ENCODE results near the gene SNAPC4.
"Not testable (repeated sequence)": the region's sequence is repeated elsewhere in the genome, so short reads cannot be mapped to it uniquely, and the experiment has no call there.

SNAPC4 gene

DNA sequence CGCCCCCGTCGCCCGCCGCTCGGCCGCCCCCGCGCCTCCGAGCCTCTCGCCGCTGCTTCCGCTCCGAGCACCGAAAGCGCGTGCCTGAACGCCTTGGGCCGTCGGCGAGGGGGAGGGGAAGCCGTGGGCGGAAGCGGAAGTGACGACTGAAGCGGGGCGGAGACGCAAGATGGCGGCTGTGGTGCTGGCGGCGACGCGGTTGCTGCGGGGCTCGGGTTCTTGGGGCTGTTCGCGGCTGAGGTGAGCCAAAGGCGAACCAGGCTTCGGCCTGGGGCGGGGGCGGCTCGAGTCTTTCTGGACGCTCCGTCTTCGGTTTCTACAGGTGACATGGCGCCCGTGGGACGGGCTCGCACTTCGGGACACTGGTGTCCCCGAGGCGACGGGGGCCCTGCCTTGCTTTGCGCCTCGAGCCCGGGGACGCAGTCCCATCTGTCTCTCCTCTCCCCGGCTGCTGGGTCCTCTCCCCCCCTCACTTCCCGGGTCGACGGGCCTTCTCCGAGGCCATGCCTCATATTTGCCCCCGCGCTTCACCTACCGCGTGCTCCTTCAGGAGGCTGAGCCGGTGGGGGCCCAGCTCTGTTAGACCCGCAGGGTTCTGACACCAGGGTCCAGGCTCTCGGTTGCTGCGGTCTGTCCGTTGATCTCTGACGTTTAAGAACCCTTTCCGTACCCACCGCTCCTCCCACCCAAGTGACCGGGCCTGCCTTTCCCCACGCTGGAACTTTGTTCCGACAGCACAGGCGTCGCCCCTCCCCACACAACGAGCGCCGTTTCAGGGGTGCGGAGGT lies 10.7 kb upstream of the SNAPC4 start, which contains the start of the genes ENTR1 and PMPCA:
ENTR1 (minus strand) TSS at position 115 of the 788 bp plus-strand sequence. CDS start 217 bp downstream, outside the sequence.
PMPCA (plus strand) TSS at position 159 of the 788 bp plus-strand sequence; CDS start at position 170, 11 bp downstream.
- peaks cover 30 to 34% of the 10 kb centered on the region in 2 donors for H3K4me1 Mint-ChIP-seq (ENCODE audit: low read depth in 2 of 2)
- ATAC-seq (replicated peaks) (peak; percentile 88), DNase-seq (peak; percentile 95 to 97 (median 96))
- H3K9me3 Mint-ChIP-seq, result no peaks in the 10 kb centered on the region
- peak within 1 kb of the TSS; percentile 90 to 92 for H3K4me3 Mint-ChIP-seq
- H3K27ac Mint-ChIP-seq, result peak within 1 kb of the TSS; percentile 89 to 97
- no peaks in the 10 kb centered on the region for H3K27me3 Mint-ChIP-seq
- H3K36me3 Mint-ChIP-seq (ENCODE audit: insufficient read depth), result peaks cover 68% of the 10 kb centered on the region

- ATAC-seq (replicated peaks) (peak; percentile 38), DNase-seq (peak; percentile 14 to 26 (median 22))
- Mint-ChIP-seq H3K4me3 (peak overlapping the region; percentile 90 to 92), H3K36me3 (ENCODE audit: insufficient read depth) (peaks cover 70% of the 10 kb centered on the region), H3K9me3 (no peaks in the 10 kb centered on the region), H3K27me3 (no peaks in the 10 kb centered on the region), H3K4me1 (ENCODE audit: low read depth in 2 of 2) (peaks cover 36 to 40% of the 10 kb centered on the region in 2 donors), H3K27ac (peak overlapping the region; percentile 89 to 97)
Observed at GRCh38 chr9:136409557-136410455, 9.8 kb upstream of the SNAPC4 start.

- Mint-ChIP-seq H3K36me3 (ENCODE audit: insufficient read depth) (peaks cover 67% of the 10 kb centered on the region), H3K4me1 (ENCODE audit: low read depth in 2 of 2) (peaks cover 47 to 54% of the 10 kb centered on the region in 2 donors), H3K4me3 (no peak overlapping the region), H3K27ac (peak overlapping the region in 1 of 2 donors; percentile 18), H3K27me3 (no peaks in the 10 kb centered on the region), H3K9me3 (no peaks in the 10 kb centered on the region)
- DNase-seq (no peak), ATAC-seq (replicated peaks) (no peak)
Observed at GRCh38 chr9:136407911-136408310, 7.9 kb upstream of the SNAPC4 start.

DNA sequence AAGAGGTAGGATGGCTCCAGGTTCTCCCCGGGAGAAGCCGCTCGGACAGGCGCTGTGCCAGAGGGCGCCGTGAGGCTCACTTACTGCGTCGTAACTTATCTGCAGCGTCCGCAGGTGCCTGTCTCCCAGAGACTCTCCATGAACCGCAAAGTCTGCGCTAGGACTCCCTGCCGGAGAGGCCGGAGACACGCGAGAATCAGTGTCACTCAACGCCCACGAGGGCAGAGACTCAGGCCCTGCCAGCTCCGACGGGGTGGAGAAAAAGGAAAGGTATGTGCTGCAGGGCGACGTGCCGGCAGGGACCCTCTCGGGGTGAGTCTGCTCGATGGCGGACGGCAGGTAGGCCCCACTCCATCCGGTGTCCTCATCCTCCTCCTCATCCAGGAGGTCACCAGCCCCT lies 7.1 kb upstream of the SNAPC4 start:
- Mint-ChIP-seq H3K4me1 (ENCODE audit: low read depth in 2 of 2) (peaks cover 51 to 52% of the 10 kb centered on the region in 2 donors), H3K36me3 (ENCODE audit: insufficient read depth) (peaks cover 60% of the 10 kb centered on the region), H3K27ac (peak overlapping the region in 1 of 2 donors; percentile 59)
- not testable (repeated sequence) for H3K9me3 Mint-ChIP-seq; DNase-seq; ATAC-seq (replicated peaks); H3K4me3 Mint-ChIP-seq; H3K27me3 Mint-ChIP-seq

DNA sequence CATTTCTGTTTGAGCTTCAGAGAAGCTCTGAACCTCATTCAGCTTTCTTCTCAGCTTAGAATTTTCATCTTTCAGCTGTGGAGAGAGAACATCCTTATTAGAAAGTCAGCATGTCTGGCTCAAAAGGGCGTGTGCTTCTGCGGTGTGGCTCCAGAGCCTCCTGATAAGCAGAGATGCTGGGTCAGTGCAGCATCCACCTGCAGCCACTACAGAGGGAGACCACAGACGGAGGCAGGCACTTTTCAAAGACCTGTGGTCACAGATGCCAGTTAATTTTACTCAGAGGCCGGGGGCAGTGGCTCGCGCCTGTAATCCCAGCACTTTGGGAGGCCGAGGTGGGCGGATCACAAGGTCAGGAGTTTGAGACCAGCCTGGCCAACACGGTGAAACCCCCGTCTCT lies 5.9 kb upstream of the SNAPC4 start:
- Mint-ChIP-seq H3K4me1 (ENCODE audit: low read depth in 2 of 2) (peaks cover 44 to 45% of the 10 kb centered on the region in 2 donors), H3K27ac (peak overlapping the region in 1 of 2 donors; percentile 91), H3K36me3 (ENCODE audit: insufficient read depth) (peaks cover 63% of the 10 kb centered on the region)
- not testable (repeated sequence) for H3K27me3 Mint-ChIP-seq; ATAC-seq (replicated peaks); DNase-seq; H3K4me3 Mint-ChIP-seq; H3K9me3 Mint-ChIP-seq

DNA sequence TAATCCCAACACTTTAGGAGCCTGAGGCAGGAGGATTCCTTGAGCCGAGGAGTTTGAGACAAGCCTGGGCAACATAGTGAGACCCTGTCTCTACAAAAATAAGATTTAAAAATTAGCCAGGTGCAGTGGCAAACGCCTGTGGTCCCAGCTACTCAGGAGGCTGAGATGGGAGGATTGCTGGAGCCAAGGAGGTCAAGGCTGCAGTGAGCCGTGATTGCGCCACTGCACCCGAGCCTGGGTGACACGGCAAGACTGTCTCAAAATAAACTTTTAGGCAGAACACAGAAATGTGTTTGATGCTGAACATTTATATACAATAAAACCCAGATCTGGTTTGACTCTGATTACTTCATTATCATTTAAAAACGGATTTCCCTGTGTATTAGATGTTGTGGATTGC lies 5.5 kb upstream of the SNAPC4 start:
- Mint-ChIP-seq H3K36me3 (ENCODE audit: insufficient read depth) (peaks cover 59% of the 10 kb centered on the region), H3K27ac (peak overlapping the region; percentile 91 to 95), H3K9me3 (no peaks in the 10 kb centered on the region), H3K4me1 (ENCODE audit: low read depth in 2 of 2) (peaks cover 45 to 47% of the 10 kb centered on the region in 2 donors), H3K4me3 (peak overlapping the region; percentile 66 to 72), H3K27me3 (no peaks in the 10 kb centered on the region)
- ATAC-seq (replicated peaks) (no peak), DNase-seq (no peak)

DNA sequence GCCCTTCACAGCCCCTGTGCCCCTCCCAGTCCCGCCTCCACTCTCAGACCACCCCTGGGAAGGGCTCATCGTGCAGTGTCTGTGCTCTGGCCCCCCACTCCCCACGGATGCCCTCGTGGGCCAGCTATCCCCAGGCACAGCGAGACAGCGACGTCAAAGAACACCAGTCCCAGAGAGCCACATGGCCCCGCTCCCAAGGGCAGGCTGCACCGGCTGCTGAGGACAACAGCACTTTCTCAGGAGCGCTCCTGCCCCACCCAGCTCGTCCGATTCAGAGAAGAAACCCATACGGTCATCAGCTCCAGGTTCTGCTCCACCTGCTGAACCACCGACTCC lies 4.8 kb upstream of the SNAPC4 start:
- ATAC-seq (replicated peaks) (no peak), DNase-seq (no peak)
- H3K27ac Mint-ChIP-seq, result peak overlapping the region; percentile 91 to 95
- H3K4me1 Mint-ChIP-seq (ENCODE audit: low read depth in 2 of 2), result peaks cover 42 to 44% of the 10 kb centered on the region in 2 donors
- H3K9me3 Mint-ChIP-seq, result no peaks in the 10 kb centered on the region
- H3K36me3 Mint-ChIP-seq (ENCODE audit: insufficient read depth), result peaks cover 54% of the 10 kb centered on the region
- peak overlapping the region; percentile 66 to 72 for H3K4me3 Mint-ChIP-seq
- no peaks in the 10 kb centered on the region for H3K27me3 Mint-ChIP-seq

- peak overlapping the region; percentile 66 to 72 for H3K4me3 Mint-ChIP-seq
- ATAC-seq (replicated peaks) (peak; percentile 22), DNase-seq (peak; percentile 20 to 30 (median 22))
- peaks cover 39 to 41% of the 10 kb centered on the region in 2 donors for H3K4me1 Mint-ChIP-seq (ENCODE audit: low read depth in 2 of 2)
- peak overlapping the region; percentile 91 to 95 for H3K27ac Mint-ChIP-seq
- peaks cover 55% of the 10 kb centered on the region for H3K36me3 Mint-ChIP-seq (ENCODE audit: insufficient read depth)
- H3K27me3 Mint-ChIP-seq, result no peaks in the 10 kb centered on the region
- H3K9me3 Mint-ChIP-seq, result no peaks in the 10 kb centered on the region
Observed at GRCh38 chr9:136403915-136404800, 4.2 kb upstream of the SNAPC4 start.

GRCh38 chr9:136403538-136403914 lies 3.6 kb upstream of the SNAPC4 start:
- H3K4me3 Mint-ChIP-seq, result peak overlapping the region; percentile 66 to 72
- DNase-seq, result peak; percentile 69 to 73 (median 72)
- peaks cover 35 to 41% of the 10 kb centered on the region in 2 donors for H3K4me1 Mint-ChIP-seq (ENCODE audit: low read depth in 2 of 2)
- peaks cover 56% of the 10 kb centered on the region for H3K36me3 Mint-ChIP-seq (ENCODE audit: insufficient read depth)
- H3K27ac Mint-ChIP-seq, result peak overlapping the region; percentile 91 to 95
- no peaks in the 10 kb centered on the region for H3K27me3 Mint-ChIP-seq
- no peaks in the 10 kb centered on the region for H3K9me3 Mint-ChIP-seq
- peak; percentile 84 for ATAC-seq (replicated peaks)

DNA sequence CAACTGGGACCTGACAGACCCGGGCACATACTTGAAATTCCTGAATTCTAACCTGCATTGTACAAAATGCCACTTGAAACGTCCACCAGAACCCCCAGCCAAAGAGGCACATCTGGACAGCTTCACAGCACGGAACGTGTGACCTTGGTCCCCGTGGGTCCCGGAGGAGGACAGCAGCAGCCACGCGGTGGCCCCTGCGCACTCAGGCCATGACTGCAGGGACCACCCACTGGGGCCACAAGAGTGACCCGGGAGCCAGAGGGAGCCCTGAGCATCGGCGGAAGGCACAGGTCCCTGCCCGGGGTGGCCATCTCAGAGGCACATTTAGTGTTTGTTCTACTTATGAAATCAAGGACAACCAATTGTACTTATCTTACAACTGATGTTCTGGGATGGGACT lies 2.1 kb upstream of the SNAPC4 start:
- Mint-ChIP-seq H3K27ac (peak overlapping the region in 1 of 2 donors; percentile 91), H3K9me3 (no peaks in the 10 kb centered on the region), H3K4me1 (ENCODE audit: low read depth in 2 of 2) (peaks cover 27 to 46% of the 10 kb centered on the region in 2 donors), H3K27me3 (no peaks in the 10 kb centered on the region), H3K4me3 (no peak overlapping the region), H3K36me3 (ENCODE audit: insufficient read depth) (peaks cover 53% of the 10 kb centered on the region)
- ATAC-seq (replicated peaks) (no peak), DNase-seq (no peak)

DNA sequence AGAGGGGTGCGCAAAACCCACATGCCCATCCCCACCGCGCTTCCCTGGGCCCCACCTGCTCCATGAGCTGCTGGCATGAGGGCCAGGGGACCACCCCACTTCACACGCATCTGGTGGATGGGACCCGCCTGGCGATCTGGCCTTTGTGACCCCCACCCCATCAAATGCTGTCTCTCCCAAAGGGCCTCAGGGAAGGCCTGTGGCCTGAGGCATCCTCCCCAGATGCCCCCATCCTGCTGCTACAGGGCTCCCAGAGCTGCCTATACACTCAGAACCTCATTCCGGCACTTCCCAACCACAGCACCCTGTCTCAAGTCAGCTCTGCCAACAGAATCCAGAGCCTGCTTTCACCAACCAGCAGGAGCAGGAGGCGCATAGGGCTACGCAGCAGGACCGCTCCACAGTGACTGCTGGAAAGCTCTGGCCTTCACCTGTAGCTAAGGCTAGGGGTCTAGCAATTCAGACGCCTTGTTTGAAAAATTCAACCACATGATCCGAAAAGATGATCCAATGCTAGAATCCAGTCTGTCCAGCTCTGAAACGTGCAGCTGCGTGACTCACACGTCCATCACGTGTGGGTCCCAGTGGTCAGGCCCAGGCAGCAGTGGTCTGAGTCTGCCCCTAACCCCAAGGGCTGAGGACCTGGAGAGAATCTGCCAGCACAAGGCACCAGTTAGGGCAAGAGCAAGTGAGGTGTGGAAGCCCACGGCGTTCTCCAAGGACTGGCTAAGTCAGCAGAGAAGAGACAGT lies 1.4 kb upstream of the SNAPC4 start:
- H3K9me3 Mint-ChIP-seq, result no peaks in the 10 kb centered on the region
- peak overlapping the region; percentile 31 to 90 for H3K27ac Mint-ChIP-seq
- peaks cover 55% of the 10 kb centered on the region for H3K36me3 Mint-ChIP-seq (ENCODE audit: insufficient read depth)

More for the DNA sequence above, 1.4 kb upstream of the SNAPC4 start:
- ATAC-seq (replicated peaks), result no peak
- no peak for DNase-seq
- Mint-ChIP-seq H3K27me3 (no peaks in the 10 kb centered on the region), H3K4me3 (peak overlapping the region; percentile 51 to 54), H3K4me1 (ENCODE audit: low read depth in 2 of 2) (peaks cover 27 to 46% of the 10 kb centered on the region in 2 donors)

Measured in effector memory CD8-positive, alpha-beta T cell (primary cell).